Colonic mucosa (tissue), 4 donors: ENCODE results near the gene HCN4. TPM values are rescaled to one million over a fixed set of nuclear protein-coding genes. Genes with fewer than 3 reads are reported as not detected.

Experiments used
- DNase-seq: peaks from one replicate; pipeline ENCODE4 v3.0.0-alpha.2; 2020
- H3K27ac ChIP-seq: fragments of 200-600 bp; one replicate; pipeline ENCODE4 v1.8.0; 2021
- H3K27me3 ChIP-seq: fragments of 200-600 bp; one replicate; pipeline ENCODE4 v1.8.0; 2021
- H3K36me3 ChIP-seq: fragments of 200-600 bp; one replicate; pipeline ENCODE4 v1.8.0; 2021
- H3K4me1 ChIP-seq: fragments of 200-600 bp; one replicate; pipeline ENCODE4 v1.8.0; 2021; ENCODE audit warnings: mild to moderate bottlenecking
- H3K4me3 ChIP-seq: fragments of 200-600 bp; one replicate; pipeline ENCODE4 v1.8.0; 2021
- H3K9ac ChIP-seq, 2 donors: one replicate each; pipeline ENCODE4 v1.7.0; 2013; ENCODE audit warnings: control low read depth in 2 of 2, low read depth in 2 of 2, low read length in 2 of 2
- H3K9me3 ChIP-seq: fragments of 200-600 bp; one replicate; pipeline ENCODE4 v1.8.0; 2021
- CTCF ChIP-seq: fragments of 200-600 bp; IDR thresholded peaks from one replicate; pipeline ENCODE4 v1.8.0; 2022; ENCODE audit warnings: antibody characterized with exemption, mild to moderate bottlenecking
- intact Hi-C: fragments of 100-400 bp; cut with DNase I; formaldehyde crosslinking; loops from one replicate; pipeline ENCODE4 v1.14.1; 2022
- total RNA-seq, 2 donors: library from RNA; stranded (reverse); fragmentation: NEBNext Ultra II Directional in 1 of 2; extraction: Animal tissue kit (Norgen Biotek cat#: 25700) in 1 of 2; gene quantifications; one replicate each; pipeline ENCODE4 v1.2.1, GENCODE V29; 2021
- donor health status: healthy.
- donor health status: DM: no; HTN: no; CAD: no.
- donor health status: DM: no; HTN: no; CAD: no.

HCN4 gene
- total RNA-seq, 2 donors from 2014 or later = 0.08 to 0.10 TPM

DNA sequence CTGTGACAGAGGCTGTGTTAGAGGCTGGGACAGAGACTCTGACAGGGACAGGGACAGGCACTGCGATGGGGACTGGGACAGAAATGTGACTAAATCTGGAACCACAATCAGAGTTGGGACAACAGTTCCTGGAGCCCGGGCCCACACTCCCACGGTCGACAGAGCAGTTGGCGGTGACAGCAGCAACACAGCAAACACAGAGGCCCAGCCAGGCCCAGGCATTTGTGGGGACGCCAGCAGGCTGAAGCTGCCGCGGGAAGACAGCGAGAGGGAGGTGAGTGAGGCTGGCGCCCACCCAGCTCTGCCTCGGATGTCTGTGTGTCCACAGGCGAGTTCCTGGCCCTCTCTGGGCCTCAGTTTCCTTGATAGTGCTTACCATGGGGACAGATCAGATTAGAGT lies 9.3 kb upstream of the HCN4 start:
- no peak for TF ChIP-seq CTCF
- Histone ChIP-seq H3K4me3 (no peak overlapping the region), H3K27ac (no peak overlapping the region), H3K9ac (no peak overlapping the region), H3K36me3 (no peaks in the 10 kb centered on the region), H3K9me3 (no peaks in the 10 kb centered on the region), H3K27me3 (no peaks in the 10 kb centered on the region), H3K4me1 (no peaks in the 10 kb centered on the region)
- intact Hi-C loops = no loop called here
- DNase-seq = no peak

DNA sequence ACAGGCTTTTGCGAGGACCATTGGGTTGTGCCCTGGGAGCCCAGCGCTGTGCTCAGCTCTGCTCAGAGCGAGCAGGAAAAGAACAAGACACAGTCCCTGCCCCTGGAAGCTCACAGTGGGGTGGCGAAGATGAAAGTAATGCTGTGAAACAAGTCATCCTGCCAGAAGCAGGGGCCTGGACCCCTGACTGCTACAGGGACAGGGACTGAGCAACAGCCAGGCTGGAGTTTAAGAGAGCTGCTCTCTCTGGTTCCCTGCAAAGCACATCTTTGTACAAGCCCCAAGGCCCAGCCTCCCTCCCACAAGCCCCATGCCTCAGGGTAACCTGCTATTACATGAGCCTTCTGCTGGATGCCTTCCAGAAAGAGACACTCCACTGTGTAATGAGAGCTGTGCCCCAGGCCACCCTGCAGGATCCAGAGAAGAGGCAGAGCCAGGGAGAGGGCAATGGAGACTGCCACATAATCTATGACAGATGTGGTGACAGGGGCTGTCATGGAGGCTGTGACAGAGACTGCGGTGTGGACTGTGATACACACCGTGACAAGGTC lies 7.1 kb upstream of the HCN4 start:
- DNase-seq = no peak
- Histone ChIP-seq H3K4me1 (no peaks in the 10 kb centered on the region), H3K4me3 (no peak overlapping the region), H3K27me3 (peaks cover 9% of the 10 kb centered on the region), H3K9ac (no peak overlapping the region), H3K27ac (no peak overlapping the region), H3K36me3 (no peaks in the 10 kb centered on the region), H3K9me3 (no peaks in the 10 kb centered on the region)
- no peak for TF ChIP-seq CTCF
- intact Hi-C loops = no loop called here

DNA sequence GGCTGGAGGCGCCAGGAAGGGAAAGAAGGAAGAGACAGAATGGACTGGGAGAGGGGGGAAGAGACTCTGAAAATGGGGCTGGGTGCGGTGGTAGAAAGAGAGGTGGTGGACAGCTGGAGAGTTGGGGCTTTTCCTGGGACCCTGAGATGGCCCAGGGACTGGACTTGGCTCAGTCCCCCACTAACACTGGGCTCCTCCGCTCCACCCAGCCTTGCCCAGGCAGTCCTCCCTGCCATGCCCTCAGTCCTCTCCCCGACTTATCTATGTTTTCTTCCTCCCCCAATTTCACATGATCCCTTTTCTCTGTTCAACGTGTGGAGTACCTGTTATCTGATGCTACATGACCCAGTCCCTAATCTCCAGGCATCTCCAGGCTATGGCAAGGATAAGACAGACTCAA lies 6.3 kb upstream of the HCN4 start:
- H3K4me3 ChIP-seq = no peak overlapping the region
- H3K9me3 ChIP-seq = no peaks in the 10 kb centered on the region
- H3K27me3 ChIP-seq = peaks cover 17% of the 10 kb centered on the region
- DNase-seq = no peak
- H3K4me1 ChIP-seq = no peaks in the 10 kb centered on the region
- no peak overlapping the region for H3K27ac ChIP-seq
- H3K9ac ChIP-seq = no peak overlapping the region
- intact Hi-C loops = no loop called here
- no peaks in the 10 kb centered on the region for H3K36me3 ChIP-seq
- TF ChIP-seq CTCF = no peak

DNA sequence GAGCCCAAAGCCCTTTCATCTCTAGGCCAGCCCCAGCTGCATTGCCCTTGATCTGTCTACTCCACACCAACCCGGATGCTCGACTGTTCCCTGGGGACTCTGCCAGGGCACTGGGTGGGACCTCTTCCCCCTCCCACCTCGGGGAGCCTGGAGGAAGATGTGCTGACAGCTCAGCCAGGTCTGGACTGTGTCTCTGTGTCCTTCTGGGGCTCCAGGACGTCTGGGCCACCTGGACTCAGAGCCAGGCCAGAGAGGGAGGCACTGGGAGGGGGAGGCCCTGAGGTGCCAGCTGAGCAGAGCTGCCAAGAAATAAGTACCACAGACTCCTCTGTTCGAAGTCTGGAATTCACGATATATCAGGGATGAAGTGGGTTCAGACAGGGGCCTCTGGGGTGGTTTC lies 5.8 kb upstream of the HCN4 start:
- Histone ChIP-seq H3K27me3 (peaks cover 22% of the 10 kb centered on the region), H3K4me3 (no peak overlapping the region), H3K4me1 (no peaks in the 10 kb centered on the region), H3K36me3 (no peaks in the 10 kb centered on the region), H3K9ac (no peak overlapping the region), H3K27ac (no peak overlapping the region), H3K9me3 (no peaks in the 10 kb centered on the region)
- no peak for TF ChIP-seq CTCF
- DNase-seq = no peak
- intact Hi-C loops = no loop called here

DNA sequence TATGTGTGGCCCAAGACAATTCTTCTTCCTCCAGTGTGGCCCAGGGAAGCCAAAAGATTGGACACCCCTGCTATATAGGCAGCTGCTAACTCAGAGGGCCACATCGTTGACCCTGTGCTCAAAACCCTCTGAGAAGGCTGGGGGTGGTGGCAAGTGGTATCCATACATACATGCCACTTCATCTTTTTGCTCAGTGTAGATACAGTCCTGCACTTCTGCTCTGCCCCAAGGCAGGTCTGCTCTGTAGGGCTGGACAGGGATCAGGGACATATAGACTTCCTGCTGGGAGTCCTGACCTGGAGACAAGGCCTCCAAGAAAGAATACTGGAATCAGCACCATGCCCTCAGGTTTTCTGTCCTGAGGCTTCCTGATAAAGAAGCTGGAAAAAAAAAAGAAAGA lies 4.5 kb upstream of the HCN4 start:
- Histone ChIP-seq H3K9ac (no peak overlapping the region), H3K9me3 (no peaks in the 10 kb centered on the region), H3K4me3 (no peak overlapping the region), H3K27ac (no peak overlapping the region), H3K27me3 (peaks cover 35% of the 10 kb centered on the region), H3K36me3 (no peaks in the 10 kb centered on the region), H3K4me1 (no peaks in the 10 kb centered on the region)
- no peak for DNase-seq
- intact Hi-C loops = no loop called here
- no peak for TF ChIP-seq CTCF

- Histone ChIP-seq H3K4me1 (no peaks in the 10 kb centered on the region), H3K9me3 (no peaks in the 10 kb centered on the region), H3K9ac (no peak overlapping the region), H3K27ac (no peak overlapping the region), H3K36me3 (no peaks in the 10 kb centered on the region), H3K4me3 (no peak overlapping the region), H3K27me3 (peaks cover 48% of the 10 kb centered on the region)
- intact Hi-C loops = no loop called here
- no peak for DNase-seq
- no peak for TF ChIP-seq CTCF
Measured at GRCh38 chr15:73371812-73372211, 3.1 kb upstream of the HCN4 start.
